ENCODE measurements around the gene ANKRD33. TPM values are rescaled to one million over a fixed set of nuclear protein-coding genes. Genes with fewer than 3 reads are reported as not detected.

Gene ANKRD33
- total RNA-seq, 1 experiment from 2014 or later, result 0.21 TPM

GRCh38 chr12:51890511-51891171 lies 2.7 kb downstream of the ANKRD33 start:
- ChIA-PET CTCF (interaction anchor here (1.0 kb wide), 1 partner anchor 88 kb away, joined by 3 read pairs; no protein-coding TSS in a partner anchor), POLR2A (no interaction called here)
- intact Hi-C loops (cut with micrococcal nuclease; ENCODE audit: unreplicated experiment), result no loop called here

GRCh38 chr12:51891843-51892242 lies 3.9 kb downstream of the ANKRD33 start:
- Histone ChIP-seq H3K4me3 (ENCODE audit: low read depth in 2 of 2, low read length in 2 of 2) (no peak overlapping the region), H3K27me3 (ENCODE audit: control insufficient read depth, insufficient read depth, low read length) (no peaks in the 10 kb centered on the region), H3K9me3 (ENCODE audit: control insufficient read depth, insufficient read depth, low read depth, low read length) (no peaks in the 10 kb centered on the region), H3K36me3 (ENCODE audit: control insufficient read depth, insufficient read depth, low read length) (no peaks in the 10 kb centered on the region), H3K27ac (ENCODE audit: low read length) (no peak overlapping the region), H3K4me1 (ENCODE audit: control insufficient read depth, insufficient read depth, low read length) (no peaks in the 10 kb centered on the region)
- POLR2A ChIA-PET, result no interaction called here
- DNase-seq (ENCODE audit: low read depth, low spot score) (no peak), ATAC-seq (no peak)
- in situ Hi-C loops (cut with HindIII; ENCODE audit: low pct_unique_long_range_greater_than_20kb, low sequenced_read_pairs) (no loop called here), intact Hi-C loops (cut with micrococcal nuclease; ENCODE audit: unreplicated experiment) (no loop called here)
- CTCF ChIA-PET, result interaction anchor here (0.7 kb wide), 2 partner anchors 202 to 352 kb away, joined by 4 to 6 read pairs; no protein-coding TSS in a partner anchor
- TF ChIP-seq POLR2AphosphoS5 (IDR thresholded peaks at IDR 0.05; ENCODE audit: low read depth, low read length) (no peak), CTCF (IDR thresholded peaks at IDR 0.05) (peak; percentile 44; the same call in 1 of the 2 replicates)
- no TSS peak for BruUV-seq (replicated peaks)

More at GRCh38 chr12:51890511-51891171, 2.7 kb downstream of the ANKRD33 start:
- Histone ChIP-seq H3K4me3 (ENCODE audit: low read depth in 2 of 2, low read length in 2 of 2) (no peak overlapping the region), H3K27ac (ENCODE audit: low read length) (no peak overlapping the region), H3K27me3 (ENCODE audit: control insufficient read depth, insufficient read depth, low read length) (no peaks in the 10 kb centered on the region), H3K36me3 (ENCODE audit: control insufficient read depth, insufficient read depth, low read length) (no peaks in the 10 kb centered on the region), H3K4me1 (ENCODE audit: control insufficient read depth, insufficient read depth, low read length) (no peaks in the 10 kb centered on the region), H3K9me3 (ENCODE audit: control insufficient read depth, insufficient read depth, low read depth, low read length) (no peaks in the 10 kb centered on the region)
- ATAC-seq (no peak), DNase-seq (ENCODE audit: low read depth, low spot score) (no peak)
- no peak for TF ChIP-seq TCF7L2 (IDR thresholded peaks at IDR 0.05; ENCODE audit: low read depth, low read length)
- TF ChIP-seq POLR2AphosphoS5 (IDR thresholded peaks at IDR 0.05; ENCODE audit: low read depth, low read length), result no peak
- no peak for TF ChIP-seq CTCF (IDR thresholded peaks at IDR 0.05)
- no peak for TF ChIP-seq SIN3A (IDR thresholded peaks at IDR 0.05; ENCODE audit: borderline replicate concordance, insufficient read depth, low read depth, low read length)
- no peak for TF ChIP-seq REST (IDR thresholded peaks at IDR 0.05; ENCODE audit: insufficient read depth in 1 of 2, low read depth in 2 of 2, low read length in 1 of 2)
- in situ Hi-C loops (cut with HindIII; ENCODE audit: low pct_unique_long_range_greater_than_20kb, low sequenced_read_pairs), result no loop called here
- BruUV-seq (replicated peaks), result no TSS peak

Data from Panc1 (cell line).